ENCODE data around the gene CPPED1.

Gene CPPED1

GRCh38 chr16:12677502-12677901, 126.2 kb downstream of the CPPED1 start:
- DNase-seq: no peak

GRCh38 chr16:12675852-12676251, 127.8 kb downstream of the CPPED1 start:
- no peak for DNase-seq

DNA sequence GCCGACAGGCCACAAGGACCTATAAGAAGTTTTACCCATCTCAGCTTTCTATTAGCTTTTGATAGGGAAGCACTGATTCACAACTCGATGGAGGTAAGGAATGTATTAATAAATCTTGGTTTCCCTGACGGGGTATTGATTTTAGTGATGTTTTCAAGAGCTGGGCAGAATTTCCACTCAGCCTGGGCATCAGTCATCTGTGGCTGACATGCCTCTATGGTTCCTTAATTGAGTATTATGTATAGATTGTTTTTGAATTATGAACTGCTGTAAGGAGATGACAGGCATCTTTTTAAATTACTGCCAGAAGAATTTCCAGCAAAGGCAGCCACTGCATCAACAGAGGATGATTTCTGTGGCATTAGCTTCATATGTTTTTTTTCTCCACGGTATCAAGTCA, 128.6 kb downstream of the CPPED1 start:
- DNase-seq: no peak

GRCh38 chr16:12674524-12674923, 129.2 kb downstream of the CPPED1 start:
- no peak for DNase-seq

DNA sequence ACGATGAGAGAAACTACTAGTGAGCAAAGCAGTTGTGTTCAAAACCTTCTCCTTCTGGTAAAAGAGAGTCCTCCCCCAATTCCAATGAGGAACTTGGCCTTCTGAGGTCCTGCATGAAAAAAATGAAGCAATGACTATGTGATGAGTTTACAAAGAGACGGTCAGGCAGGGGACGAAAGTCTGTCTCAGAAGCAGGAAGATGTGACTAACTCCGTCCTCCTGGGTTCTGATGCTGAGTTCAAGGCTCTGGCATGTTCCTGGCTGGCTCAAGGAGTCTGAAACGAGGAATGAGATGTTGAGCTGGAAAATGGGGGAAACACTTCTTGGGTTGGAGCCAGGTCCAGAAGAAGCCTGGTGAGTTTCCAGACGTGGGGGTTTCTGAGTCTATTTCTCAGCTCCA, 129.6 kb downstream of the CPPED1 start:
- no peak for DNase-seq

- DNase-seq: no peak
Observed at GRCh38 chr16:12673466-12673865, 130.2 kb downstream of the CPPED1 start.

DNA sequence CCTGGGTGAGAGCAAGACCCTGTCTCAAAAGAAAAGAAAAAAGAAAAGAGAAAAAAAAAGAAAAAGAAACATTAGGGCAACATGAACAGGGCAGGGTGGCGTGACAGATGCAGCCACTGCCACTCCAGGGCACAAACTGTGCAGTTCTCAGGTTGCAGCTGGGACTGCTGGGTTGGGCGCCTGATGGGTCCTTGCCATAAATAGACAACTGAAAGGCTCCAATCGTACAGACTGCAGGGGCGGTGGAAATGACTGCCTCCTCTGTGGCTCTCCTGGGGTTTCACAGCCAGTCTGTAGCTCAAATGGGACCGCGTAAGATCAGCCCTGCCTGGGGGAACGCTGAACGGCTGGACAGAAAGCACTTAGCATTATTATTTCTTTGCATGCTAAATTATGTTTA, 130.7 kb downstream of the CPPED1 start:
- DNase-seq: no peak

DNA sequence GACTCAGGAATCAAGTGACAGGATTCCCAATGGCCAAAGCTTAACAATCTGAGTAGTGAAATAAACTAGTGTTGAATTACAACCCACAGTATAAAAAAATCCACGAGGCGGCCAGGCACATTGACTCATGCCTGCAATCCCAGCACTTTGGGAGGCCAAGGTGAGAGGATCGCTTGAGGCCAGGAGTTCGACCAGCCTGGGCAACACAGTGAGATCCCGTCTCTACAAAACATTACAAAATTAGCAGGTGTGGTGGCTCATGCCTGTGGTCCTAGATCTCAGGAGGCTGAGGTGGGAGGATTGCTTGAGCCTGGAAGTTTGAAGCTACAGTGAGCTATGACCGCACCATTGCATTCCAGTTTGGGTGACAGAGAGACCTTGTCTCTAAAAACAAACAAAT, 133.8 kb downstream of the CPPED1 start:
- no peak for DNase-seq

GRCh38 chr16:12667909-12668308, 135.8 kb downstream of the CPPED1 start:
- DNase-seq: no peak

DNA sequence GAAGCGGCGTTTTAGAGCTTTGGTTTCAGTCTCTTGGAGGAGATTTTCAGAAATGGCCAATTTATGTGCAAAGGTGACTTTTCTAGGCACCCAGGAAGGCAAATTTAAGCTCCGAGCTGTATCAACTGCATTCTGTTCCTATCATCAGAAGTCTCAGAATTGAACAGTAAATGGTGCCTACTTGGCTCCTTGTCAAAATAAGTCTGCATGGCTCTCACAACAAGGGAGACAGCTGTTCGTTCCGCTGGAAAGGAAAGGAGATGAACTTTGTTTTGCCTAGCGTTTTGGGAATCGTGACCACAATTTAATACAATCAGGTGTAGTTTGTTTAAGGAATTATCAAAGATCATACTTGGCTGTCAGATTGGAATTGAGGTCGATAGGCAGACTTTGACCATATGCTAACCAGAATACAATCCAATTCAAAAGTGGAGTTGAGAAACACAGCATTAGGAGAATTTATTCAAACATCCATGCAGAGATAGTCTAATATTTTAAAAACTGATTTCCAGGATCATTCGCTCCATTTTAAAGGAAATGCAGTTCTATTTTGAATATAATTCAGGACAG, 139.4 kb downstream of the CPPED1 start:
- no peak for DNase-seq

GRCh38 chr16:12661656-12662172, 142.0 kb downstream of the CPPED1 start:
- DNase-seq: no peak

- DNase-seq: no peak
Observed at GRCh38 chr16:12659871-12660270, 143.8 kb downstream of the CPPED1 start.

DNA sequence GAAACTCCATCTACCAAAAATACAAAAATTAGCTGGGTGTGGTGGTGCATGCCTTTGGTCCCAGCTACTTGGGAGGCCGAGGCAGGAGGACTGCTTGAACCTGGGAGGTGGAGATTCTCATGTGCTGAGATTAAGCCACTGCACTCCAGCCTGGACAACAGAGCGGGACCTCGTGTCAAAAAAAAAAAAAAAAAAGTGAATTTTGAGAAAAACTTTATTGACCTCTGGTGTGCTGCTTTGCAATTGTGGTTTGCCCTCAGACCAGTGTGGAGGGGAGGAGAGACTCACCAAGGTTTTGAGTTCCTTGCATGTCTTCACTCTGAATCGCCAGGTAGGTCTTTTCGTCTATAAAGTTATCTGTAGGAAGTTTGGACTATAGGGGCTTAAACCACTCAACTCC, 145.2 kb downstream of the CPPED1 start:
- no peak for DNase-seq

- no peak for DNase-seq
Observed at GRCh38 chr16:12655537-12655936, 148.2 kb downstream of the CPPED1 start.

DNA sequence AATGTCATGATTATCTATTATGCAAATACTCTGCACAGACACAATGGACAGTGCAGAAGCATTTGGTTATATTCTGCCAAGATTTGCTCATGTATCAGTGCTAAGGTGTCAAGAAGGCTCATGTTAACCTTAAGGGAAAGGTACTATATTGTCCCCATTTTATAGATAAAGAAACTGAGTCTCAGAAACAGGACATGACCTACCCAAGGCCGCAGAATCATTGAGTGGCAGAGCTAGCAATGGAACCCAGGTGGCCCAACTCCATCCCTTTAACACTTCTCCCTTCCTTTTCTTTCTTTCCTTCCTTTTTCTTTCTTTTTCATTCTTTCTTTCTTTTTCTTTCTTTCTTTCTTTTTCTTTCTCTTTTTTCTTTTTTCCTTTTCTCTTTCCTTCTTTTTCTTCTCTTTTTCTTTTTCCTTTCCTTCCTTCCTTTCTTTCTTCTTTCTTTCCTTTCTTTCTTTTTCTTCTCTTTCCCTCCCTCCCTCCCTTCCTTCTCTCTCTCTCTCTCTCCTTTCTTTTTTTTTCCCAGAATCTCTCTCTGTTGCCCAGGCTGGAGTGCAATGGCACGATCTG, 149.8 kb downstream of the CPPED1 start:
- DNase-seq: no peak

DNA sequence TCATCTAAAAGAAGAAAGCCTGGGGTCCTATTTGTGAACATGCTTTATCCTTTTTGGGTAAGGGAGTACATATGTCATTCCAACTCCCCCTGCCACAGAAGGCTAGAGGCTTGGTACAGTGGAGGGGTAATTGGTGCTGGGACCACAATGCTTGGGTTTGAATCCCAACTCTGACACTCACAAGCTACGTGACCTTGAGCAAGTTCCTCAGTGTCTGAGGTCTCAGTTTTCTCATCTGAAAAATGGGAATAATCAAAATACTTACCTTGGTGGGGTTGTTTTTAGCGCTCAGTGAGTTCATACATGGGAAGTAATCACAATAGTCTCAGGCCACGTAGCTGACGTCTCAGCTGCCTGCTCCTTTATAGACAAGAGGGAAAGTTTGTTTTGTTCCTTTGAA, 150.8 kb downstream of the CPPED1 start:
- no peak for DNase-seq

GRCh38 chr16:12651765-12652512, 151.7 kb downstream of the CPPED1 start:
- DNase-seq: no peak

- DNase-seq: no peak
Observed at GRCh38 chr16:12649356-12649755, 154.3 kb downstream of the CPPED1 start.

GRCh38 chr16:12646490-12647274, 157.0 kb downstream of the CPPED1 start:
- no peak for DNase-seq

DNA sequence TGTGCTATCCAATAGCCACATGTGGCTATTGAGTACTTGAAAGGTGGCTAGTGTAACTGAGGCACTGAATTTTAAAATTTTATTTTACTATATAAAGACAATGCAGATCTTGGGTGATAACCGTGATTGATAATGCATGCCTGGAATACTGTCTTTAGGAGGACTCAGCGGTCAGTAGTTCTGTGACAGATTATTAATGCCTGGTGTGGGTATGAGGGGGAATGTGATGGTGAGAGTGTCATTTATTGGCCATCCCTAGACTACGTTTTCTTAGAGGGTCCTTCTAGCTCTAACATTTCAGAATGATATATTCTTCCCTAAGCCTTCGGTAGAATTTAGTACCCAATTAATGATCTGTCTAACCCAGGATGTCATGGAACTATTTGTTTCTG, 157.6 kb downstream of the CPPED1 start:
- DNase-seq: no peak

- no peak for DNase-seq
Observed at GRCh38 chr16:12643034-12643455, 160.6 kb downstream of the CPPED1 start.

GRCh38 chr16:12639044-12639443, 164.6 kb downstream of the CPPED1 start:
- DNase-seq: no peak

- DNase-seq: no peak
Observed at GRCh38 chr16:12637002-12637401, 166.7 kb downstream of the CPPED1 start.

- DNase-seq: no peak
Observed at GRCh38 chr16:12629271-12629670, 174.4 kb downstream of the CPPED1 start.

All from SHP77 (cell line).